ENCODE results near the gene PCBP3.
A peak's percentile ranks its signal among the peaks of the same experiment; 100 is the strongest.
"Not testable (repeated sequence)": the region's sequence is repeated elsewhere in the genome, so short reads cannot be mapped to it uniquely, and the experiment has no call there.

PCBP3 gene

DNA sequence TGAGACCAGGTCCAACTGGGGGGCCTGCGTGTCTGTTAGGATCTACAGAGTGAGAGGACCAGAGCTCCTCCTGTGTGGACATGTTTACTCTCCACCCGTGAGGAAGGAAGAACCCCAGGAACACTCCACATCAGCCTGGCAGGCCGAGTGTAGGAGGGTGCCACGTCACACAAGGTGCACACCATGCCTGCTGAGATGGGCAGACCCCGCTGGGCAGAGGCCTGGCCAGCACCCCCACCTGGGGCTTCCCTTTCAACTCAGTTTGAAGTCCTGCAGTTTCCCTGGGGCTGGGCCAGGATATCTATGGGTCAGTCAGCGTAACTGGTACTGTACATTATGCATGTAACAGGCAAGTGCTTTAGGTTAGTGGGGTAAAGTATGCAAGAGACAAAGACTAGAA is 30.1 kb upstream of the PCBP3 start:
- DNase-seq (ENCODE audit: low read depth in 2 of 2) = no peak

DNA sequence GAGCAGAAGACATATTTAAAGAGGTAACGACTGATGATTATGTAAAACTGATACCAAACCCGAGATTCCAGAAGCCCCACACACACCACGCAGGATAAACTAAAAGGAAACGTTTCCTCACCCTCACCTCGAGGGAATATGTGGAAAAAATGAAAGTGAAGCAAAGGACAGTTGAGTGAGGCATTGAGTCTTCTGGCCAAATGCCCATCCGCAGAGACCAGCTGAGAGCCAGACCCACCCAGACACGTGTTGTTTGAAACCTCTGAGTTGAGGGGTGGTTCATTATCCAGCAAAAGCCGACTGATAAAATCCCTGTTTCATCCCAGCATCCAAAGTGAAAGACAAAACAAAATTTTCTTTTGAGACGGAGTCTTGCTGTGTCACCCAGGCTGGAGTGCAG is 29.6 kb upstream of the PCBP3 start:
- DNase-seq (ENCODE audit: low read depth in 2 of 2) = no peak

DNA sequence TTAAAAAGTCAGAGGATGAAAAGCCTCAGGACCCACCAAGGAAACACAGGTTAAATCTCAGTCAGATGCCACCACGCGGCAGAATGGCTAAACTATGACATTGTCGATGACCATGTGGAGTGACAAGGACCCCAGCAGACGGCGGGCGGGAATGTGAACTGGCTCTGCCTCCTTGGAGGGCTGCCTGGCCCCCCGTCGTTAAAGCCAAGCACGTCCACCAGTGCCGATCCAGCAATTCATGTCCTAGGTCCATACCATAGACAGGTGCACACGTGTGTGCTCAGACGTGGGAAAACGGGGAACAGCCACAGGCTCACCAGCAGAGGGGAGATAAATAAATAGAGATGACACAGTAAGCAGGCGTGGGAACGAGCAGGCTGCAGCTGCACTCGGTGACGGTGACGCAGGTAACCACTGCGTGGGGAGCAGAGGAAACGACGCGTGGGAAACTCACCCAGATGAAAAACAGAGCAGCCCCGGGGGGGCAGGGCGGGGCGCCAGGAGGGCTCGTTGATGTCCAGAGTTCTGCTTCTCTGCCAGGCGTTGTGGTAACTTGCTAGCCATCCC is 28.3 kb upstream of the PCBP3 start:
- peak; percentile 54 to 70 for DNase-seq (ENCODE audit: low read depth in 2 of 2)

DNA sequence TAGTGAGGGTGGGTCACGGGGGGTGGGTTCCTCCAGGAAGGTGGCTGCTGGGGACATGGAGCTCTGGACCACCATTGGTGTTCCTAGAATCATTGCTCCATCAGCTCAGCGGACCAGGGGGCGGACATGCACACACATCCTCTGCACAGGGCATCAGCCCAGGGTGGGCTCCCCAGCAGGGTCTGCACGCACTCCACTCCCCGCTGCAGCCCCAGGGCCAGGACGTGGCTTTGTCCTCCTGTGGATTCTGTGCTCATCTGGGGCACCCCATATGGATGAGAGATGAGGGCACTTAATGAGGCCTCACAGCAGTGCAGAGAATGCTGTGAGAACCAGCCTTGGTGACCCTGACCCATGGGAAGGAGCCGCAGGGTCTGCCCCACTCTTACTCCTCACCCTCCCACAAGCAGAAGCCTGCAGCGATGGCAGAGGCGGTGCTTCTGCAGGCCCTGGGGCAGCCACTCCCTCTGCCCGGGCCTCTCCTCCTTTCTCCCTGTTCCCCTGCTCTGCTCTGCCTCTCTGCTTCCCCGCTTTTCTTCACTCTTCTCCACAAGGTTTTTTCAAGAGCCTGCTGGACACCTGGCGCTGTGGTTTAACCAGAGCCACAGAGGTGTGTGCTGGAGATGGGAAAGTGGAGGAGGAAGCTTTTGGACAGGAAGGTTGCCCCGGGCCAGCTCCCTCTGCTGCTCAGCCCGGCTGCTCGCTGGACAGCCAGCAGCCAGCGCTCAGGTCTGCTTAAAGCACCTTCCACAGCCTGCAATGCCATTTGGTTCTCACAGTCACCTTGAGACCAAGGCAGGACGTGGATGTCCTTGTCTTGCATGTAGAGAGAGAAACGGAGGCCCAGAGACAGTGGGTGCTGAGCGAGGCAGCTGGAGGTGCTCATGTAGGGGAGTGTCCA is 26.3 kb upstream of the PCBP3 start:
- no peak for DNase-seq (ENCODE audit: low read depth in 2 of 2)

DNA sequence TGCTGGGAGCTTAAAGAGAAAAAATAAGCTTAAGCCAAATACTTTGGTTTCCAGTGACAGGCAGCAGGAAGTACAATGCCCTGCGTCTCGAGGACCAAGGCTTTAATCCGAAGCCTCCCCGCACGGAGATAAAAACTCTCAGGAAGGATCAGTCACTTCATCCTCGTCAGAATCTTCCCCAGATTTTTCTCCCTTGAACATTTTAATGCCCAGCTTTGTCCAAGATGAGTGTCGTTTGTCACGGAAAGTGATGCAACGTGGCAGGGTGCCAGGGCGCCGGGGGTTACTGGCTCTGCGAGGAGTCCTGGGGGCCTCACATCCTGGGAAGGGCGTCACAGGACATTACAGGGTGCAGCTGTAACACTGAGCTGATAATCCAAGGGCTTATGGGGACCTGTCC is 25.2 kb upstream of the PCBP3 start:
- no peak for DNase-seq (ENCODE audit: low read depth in 2 of 2)

DNA sequence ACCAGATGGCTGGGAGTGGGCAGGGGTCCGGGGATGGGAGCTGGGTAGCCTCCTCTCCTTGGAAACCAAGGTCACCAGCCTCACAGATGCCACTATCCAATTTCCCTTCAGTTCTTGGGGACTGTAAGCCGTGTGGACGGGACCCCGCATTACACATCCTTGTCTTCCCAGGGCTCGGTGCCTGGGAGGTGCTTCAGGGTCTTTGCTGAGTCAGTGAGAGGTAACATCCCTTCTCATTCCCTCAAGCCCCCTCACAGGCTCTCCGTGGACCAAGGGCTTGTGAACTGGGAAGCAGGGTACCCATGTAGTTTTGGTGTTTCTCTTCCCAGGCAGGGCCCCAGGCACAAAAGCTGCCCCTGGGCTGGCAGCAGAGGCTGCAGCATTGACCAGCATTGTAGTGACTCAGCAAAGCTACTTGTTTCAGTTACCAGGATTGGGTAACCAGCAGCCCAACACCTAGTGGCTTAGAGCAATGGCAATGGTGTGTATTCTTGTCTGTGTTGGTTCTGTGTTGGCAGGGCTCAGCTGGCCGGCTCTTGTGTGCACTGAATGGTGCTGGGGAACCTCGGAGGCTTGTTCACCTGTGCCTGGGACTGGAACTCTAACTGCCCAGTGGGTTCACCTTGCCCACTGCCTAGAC is 24.6 kb upstream of the PCBP3 start:
- no peak for DNase-seq (ENCODE audit: low read depth in 2 of 2)

DNA sequence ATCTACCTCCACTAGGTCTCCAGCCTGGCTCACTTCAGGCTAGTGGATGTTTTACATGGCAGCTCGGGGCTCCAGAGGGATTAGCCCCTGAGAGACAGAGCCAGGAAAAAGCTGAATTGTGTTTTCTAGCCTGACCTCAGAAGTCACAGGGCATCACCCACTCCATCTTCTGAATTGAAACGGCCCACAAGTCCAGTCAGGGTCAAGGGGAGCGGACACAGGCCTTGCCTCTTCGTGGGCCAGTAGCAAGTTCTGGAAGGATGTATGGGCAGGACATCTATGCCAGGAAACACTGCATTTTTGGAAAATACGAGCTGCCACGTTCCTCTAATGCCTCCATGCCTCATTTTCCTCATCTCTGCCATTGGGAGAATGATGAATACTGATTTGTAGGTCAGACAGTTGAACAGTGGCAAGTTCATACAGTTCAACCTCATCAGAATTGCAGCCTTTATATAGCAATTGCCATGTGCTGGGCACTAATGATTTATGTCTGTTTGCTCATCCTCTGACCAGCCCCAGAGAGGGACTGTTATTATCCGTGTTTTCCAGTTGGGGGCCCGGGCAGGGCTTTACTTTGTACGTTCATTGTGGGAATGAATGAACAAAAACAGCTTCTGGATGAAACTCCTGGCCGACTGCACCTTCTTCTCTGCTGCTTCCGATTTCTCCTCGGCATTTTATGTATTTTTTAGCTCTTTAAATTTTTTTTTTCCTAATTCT is 23.2 kb upstream of the PCBP3 start:
- DNase-seq (ENCODE audit: low read depth in 2 of 2) = no peak

DNA sequence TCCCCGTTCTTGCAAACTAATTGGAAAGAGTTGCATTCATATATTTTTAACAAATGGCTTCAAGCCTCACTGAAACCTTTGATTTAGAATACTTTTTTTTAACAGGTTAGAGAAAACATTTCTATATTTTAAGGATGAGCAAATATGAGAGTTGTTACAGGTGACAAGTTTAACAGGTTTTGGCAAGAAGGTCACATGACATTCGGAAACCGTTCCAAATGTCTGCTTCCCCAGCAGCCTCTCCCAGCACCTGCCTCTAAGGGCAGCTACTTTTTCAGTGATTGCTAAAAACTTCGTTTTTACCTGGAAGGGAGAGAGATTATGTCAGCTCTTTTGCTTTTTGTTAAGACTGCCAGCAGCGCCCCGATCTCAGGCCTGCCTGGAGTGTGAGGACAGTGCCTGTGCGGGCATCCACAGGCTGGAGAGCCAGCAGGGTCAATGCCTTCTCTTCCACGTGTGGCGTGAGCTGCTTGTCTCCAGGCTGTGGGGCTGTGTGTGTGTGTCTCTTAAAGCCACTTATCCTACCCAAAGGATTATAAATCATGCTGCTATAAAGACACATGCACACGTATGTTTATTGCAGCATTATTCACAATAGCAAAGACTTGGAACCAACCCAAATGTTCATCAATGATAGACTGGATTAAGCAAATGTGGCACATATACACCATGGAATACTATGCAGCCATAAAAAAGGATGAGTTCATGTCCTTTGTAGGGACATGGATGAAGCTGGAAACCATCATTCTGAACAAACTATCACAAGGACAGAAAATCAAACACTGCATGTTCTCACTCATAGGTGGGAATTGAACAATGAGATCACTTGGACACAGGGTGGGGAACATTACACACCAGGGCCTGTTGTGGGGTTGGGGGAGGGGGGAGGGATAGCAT is 21.8 kb upstream of the PCBP3 start:
- not testable (repeated sequence) for DNase-seq (ENCODE audit: low read depth in 2 of 2)

DNA sequence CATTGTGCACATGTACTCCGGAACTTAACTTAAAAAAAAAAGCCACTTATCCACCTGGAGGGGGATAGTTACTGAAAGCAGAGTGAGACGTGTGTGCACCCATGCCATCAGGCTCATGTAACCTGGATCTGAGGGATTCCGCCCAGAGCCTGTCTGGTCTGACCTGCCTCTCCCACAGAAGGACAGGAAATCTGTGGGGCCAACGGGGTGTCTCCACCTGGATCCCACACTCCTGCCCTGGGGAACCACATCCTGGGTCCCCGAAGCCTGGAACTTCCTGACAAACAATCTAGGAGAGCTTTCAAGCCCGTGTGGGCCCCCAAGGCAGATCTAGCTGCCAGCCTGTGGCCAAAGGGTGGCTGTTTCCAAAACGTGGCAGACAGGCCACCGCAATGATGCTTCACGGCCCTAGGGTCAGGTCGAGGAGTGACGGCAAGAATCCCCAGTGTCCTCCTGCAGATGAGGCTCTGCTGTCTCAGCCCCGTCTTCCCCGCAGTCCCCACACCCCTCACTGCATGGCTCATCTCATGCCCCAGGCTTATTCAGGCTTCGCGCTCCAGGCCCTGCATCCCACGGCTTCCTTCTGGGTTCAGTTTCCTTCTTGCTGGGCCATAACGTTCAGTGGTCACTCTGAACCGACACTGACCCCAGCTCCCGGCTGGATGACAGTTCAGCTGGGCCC is 21.0 kb upstream of the PCBP3 start:
- no peak for DNase-seq (ENCODE audit: low read depth in 2 of 2)

DNA sequence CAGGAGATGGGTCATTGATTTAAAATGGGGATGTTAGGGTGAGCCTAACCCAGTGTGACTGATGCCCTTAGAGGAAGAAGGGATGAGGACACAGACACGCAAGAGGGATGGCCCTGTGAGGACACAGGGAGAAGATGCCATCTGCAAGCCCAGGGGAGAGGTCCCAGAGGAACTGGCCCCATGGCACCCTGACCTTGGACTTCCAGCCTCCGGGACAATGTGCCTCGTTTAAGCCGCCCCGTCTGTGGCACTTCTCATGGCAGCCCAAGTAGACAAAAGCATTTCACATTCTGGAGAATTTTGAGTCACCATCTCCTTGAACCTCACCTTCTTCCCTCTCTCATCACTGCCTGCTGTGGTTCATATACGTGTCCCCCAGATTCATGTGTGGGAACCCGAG is 20.1 kb upstream of the PCBP3 start:
- no peak for DNase-seq (ENCODE audit: low read depth in 2 of 2)

DNA sequence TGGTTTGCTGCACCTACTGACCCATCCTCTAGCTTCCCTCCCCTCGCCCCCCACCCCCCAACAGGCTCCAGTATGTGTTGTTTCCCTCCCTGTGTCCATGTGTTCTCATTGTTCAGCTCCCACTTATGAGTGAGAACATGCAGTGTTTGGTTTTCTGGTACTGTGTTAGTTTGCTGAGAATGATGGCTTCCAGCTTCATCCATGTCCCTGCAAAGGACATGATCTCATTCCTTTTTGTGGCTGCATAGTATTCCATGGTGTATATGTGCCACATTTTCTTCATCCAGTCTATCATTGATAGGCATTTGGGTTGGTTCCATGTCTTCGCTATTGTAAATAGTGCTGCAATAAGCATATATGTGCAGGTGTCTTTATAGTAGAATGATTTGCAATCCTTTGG is 17.4 kb upstream of the PCBP3 start:
- not testable (repeated sequence) for DNase-seq (ENCODE audit: low read depth in 2 of 2)

DNA sequence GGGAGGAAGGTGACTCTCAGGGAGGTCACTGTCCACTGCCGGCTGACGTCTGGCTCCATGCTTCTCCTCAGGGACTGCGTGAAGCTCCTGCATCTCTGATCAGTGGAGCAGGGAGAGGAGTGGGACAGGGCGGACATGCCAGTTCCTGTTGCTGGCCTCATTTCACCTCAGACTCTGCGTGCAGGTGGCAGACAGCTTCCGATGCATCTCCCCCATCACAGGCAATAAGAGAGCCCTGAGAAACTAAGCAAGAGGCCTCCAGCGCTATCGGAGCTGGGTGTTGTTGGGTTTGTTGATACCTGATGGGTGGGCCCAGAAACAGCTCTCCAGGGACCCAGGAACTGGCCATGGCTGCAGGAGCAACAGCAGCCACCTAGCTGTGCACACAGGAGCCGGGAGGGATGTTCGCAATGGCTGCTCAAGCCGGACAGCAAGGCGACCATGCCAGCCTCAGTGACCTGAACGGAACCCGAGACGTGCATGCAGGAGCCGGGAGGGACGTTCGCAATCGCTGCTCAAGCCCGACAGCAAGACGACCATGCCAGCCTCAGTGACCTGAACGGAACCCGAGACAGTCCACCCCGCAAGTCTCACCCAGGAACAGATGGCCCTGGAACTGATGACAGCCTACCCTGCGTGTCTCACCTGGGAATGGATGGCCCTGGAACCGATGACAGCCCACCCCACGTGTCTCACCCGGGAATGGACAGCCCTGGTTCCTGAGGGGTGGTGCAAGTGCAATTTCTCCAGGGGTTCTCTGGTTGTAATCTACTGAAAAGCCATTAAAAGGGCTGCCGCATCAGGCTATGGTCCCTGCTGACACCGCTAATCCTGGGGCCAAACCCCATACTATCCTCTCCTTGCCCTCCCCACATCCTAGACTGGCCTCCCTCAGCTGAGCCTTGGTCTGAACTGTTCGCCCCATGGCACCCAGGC is 14.2 kb upstream of the PCBP3 start:
- no peak for DNase-seq (ENCODE audit: low read depth in 2 of 2)

DNA sequence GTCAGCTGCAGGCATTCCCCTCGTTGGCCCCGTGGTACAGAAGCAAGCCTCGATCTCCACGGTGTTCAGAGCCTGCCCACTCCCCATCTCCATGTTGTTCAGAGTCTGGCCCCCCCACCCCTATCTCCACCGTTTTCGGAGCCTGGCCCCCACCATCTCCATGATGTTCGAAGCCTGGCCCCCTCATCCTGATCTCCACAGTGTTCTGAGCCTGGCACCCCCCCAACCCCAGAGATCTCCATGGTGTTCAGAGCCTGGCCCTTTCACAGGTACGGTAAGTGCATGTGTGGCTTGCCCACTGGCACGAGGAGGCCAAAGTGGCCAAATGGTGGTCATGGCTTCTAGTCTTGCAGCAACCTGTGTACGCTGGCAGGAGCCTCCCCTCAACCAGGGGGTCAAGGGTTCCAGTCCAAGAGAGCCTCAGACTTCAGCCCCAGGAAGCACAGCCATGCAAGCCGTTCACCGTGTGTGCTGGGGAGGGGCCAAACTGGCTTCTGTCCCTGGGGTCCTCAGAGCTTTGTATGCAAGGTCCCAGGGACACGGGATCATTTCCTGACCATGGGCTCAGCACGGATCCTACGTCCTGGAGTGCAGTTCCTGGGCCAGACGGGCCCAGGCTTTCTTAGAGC is 13.3 kb upstream of the PCBP3 start:
- no peak for DNase-seq (ENCODE audit: low read depth in 2 of 2)

DNA sequence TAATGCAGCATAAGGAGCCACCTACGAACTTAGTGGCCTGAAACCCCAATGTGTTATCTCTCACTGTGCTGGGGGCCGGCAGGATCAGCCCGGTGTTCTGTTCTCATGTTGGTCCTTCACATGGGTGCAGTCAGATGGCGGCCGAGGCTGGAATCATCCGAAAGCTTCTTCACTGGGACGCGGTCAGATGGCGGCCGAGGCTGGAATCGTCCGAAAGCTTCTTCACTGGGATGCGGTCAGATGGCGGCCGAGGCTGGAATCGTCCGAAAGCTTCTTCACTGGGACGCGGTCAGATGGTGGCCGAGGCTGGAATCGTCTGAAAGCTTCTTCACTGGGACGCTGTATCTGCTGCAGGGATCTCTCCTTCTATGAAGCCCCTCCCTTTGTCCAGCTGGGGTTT is 12.6 kb upstream of the PCBP3 start:
- no peak for DNase-seq (ENCODE audit: low read depth in 2 of 2)

DNA sequence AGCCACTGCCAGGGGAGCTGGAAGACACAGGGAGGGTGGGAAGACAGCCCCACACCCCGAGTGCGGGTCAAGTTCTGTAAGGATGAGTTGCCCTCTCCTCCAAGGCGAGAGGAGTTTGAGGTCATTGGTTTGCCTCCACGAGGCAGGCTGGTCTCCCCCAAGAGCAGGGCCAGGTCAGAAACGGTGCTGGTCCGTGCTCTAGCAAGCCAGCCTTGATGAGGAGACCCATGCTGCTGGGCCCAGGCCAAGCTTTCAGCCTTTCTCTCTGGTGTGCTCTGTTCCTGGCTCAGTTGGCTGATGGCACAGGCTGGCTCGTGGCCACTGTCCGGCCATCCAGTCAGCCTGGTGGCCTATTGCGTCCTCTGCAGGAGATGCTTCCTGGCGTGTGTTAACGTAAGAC is 12.0 kb upstream of the PCBP3 start:
- no peak for DNase-seq (ENCODE audit: low read depth in 2 of 2)

DNA sequence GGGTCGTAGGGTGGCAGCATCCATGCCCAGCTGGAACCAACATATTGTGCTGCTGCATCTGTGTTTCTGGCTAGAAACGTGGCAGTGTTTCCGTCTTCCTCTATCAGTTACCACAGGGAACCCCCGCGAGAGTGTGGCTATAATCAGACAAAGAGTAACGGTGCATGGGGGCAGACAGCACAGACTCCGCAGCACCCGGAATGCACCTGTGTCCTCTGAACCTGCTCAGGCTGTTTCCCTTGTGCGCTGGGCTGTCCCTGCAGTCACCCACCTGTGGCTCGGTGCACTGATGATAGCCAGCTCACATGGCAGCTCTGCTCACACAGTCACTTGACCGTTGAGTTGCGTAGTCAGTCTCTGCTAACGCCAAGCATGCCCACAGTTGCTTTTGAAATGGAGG is 11.4 kb upstream of the PCBP3 start:
- DNase-seq (ENCODE audit: low read depth in 2 of 2) = no peak

DNA sequence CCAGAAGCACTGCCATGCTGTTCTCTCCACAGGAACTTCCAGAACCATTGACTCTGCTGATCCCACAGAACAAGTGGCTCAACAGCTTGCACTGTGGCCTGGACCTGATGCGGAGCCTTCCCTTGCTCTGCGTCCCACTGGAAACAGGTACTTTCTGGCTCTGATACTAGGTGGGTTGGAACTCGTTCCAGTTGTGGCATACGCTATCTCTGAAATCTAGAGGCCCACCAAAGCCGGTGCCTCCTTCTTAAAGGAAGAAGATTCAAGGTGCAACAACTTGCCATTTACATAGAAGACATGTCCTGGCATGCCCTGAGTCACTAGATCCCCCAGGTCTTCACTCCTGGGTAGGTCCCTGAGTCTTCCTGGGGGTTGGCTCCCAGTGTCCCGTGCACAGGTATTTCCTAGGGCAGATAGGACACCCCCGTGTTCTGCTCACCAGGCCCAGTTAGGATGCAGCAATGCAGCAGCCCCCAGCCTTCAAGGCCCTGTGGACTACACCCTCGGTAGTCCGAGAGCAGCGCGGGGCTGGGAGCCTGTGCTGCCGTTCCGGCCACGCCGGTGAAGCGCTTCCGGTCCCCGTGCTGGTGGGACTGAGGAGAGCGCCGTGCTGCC is 10.8 kb upstream of the PCBP3 start:
- DNase-seq (ENCODE audit: low read depth in 2 of 2) = no peak

DNA sequence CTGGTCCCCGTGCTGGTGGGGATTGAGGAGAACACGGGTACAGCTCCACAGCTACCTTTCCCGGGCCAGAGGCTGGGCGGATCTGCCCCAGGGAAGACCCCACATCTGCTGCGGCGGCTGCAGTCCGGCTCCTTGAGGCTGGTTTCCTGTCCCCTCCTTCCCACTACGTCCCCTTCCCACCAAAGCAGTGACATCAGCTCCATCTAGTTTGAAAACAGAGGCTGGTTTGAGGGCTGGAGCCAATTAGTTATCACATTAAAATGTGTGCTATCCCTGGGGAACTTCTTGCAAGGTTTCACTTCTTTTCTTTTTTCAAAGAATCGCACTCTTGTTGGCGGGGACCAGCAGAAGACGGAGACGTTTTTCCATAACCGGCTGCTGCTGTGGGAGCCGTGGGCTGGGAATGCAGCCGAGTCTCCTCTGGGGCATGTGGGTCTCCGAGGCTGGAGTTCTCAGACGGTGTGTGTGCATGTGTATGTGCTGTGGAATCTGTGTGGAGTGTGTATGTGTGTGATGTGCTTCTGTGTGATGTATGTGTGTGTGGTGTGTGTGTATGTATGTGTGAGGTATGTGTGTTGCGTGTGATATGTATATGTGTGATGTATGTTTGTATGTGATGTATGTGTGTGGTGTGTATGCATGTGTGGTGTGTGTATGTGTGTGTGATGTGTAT is 8.9 kb upstream of the PCBP3 start:
- DNase-seq (ENCODE audit: low read depth in 2 of 2) = no peak
